A549 treated with DMSO at 1 μM for 4 hours (cell line): ENCODE measurements around the gene VASN. TPM values are rescaled to one million over a fixed set of nuclear protein-coding genes. Genes with fewer than 3 reads are reported as not detected.

Experiments used
- total RNA-seq: library from RNA; stranded (reverse); fragments of 200-300 nt; extraction: Qiagen RNA extraction; gene quantifications from 5 replicates; pipeline ENCODE4 v1.2.3, GENCODE V29; 2022; ENCODE audit warnings: low read depth

The VASN gene
- total RNA-seq, result 7.7 to 9.4 TPM (median 8.3 TPM) in 5 replicates

DNA sequence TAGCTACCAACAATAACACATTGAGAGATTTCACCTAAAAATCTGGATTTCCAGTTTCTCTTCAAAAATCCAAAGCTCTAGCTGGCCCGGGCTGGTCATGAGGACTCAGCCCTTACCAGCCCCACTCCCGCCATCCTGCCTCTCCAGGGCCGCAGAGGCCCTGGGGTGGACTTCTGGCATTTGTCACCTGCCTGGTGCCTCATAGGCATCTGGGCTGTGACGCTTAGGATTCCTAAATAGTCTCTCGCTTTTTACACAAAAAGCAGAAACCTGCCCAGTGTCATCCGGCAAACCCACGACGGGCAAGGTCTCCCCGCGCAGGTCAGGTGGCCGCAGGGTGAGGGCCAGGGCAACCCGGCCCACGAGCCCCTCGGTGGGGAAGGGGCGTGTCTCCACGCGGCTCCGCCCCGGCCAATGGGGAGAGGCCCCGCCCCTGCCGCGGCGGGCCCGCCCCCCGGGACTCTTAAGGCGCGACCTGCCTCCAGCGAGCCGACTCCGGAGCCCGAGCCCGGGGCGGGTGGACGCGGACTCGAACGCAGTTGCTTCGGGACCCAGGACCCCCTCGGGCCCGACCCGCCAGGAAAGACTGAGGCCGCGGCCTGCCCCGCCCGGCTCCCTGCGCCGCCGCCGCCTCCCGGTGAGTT is at the start of gene VASN:
Gene VASN, plus strand, starts transcription at position 492 of the 644 bp plus-strand sequence. CDS start 9,030 bp downstream, outside the sequence.

DNA sequence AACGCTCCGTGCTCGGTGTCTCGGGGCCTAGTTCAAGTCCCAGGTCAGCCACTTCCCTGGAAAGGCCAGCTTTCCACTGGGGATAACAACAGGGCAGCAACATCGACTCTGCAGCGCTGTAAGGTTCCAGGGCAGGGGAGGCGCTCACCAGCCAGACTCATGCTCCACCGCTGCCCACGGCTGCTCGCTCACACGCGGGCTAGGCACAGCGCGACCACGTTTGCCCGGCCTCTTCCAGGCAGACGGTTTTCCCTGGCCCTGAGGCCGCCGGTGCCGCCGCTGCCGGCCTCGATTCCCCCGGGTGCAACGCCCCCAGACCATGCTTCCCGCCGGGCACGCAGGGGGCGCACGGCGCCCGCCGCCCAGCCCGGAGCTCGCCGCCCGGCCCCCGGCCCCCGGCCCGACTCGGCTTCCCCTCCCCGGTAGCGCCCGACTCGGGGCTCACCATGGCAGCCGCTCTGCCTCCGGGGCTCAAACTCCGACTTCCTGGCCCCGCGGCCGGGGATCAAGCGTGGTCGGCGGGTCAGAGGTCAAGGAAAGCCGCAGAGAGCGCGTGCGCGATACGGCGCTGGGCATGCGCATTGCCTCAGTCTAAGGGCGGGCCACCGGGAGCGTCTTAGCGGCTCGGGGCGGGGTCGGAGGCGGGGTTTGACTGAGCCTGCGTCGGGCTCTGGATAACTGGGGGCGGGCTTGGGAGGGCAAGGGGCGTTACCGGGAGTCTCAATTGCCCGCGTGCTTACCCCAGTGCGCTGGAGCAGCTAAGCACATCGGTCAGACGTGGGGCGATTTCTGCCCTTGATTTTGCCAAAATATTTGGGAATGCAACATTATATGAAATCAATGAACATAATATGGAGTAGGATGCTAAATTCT is 20.6 kb upstream of the VASN start, which contains the start of gene PAM16:
Gene PAM16, minus strand, starts transcription at position 535 of the 873 bp plus-strand sequence. Its CDS starts 87 bp downstream, at position 448.

DNA sequence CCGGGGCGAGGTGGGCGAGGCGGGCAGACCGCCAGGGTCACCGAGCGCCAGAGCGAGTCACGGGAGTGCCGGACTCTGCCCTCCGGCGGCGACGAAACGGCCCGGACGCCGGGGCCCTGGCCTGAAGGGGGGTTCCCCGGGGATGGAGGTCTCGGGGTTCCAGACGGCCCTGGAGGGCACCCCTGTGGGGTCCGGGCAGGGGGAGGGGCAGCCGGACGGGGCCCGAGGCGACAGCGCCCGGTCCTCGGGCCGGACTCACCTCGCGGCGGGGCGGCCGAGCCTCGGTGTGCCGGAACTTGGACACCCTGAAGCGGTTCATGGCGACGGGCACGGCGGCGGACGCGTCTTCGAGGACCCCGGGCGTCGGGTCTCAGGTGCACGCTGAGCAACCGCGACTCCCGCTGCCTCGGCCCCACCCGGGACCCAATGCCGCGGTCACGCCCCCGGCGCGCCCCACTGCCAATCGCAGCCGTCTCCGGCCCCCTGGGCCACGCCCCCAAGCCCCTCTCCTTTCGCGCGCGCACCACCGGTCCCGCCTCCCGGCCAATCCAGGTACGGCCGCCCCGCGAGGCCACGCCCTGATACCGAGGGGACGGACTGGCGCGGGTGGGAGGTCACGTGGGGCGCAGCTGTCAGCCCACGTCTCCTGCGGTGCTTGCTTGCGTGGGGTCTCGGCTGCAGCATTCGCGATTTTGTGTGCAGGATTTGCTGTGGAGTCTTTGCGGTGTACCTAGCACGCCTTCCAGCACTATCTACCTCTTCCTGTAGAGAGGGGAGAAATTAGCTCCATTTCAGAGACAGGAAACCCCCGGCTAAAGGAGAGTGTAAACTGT is 44.8 kb downstream of the VASN start, which contains the start of gene CORO7:
Gene CORO7, minus strand, starts transcription at position 397 of the 833 bp plus-strand sequence. Its CDS starts 78 bp downstream, at position 319.

DNA sequence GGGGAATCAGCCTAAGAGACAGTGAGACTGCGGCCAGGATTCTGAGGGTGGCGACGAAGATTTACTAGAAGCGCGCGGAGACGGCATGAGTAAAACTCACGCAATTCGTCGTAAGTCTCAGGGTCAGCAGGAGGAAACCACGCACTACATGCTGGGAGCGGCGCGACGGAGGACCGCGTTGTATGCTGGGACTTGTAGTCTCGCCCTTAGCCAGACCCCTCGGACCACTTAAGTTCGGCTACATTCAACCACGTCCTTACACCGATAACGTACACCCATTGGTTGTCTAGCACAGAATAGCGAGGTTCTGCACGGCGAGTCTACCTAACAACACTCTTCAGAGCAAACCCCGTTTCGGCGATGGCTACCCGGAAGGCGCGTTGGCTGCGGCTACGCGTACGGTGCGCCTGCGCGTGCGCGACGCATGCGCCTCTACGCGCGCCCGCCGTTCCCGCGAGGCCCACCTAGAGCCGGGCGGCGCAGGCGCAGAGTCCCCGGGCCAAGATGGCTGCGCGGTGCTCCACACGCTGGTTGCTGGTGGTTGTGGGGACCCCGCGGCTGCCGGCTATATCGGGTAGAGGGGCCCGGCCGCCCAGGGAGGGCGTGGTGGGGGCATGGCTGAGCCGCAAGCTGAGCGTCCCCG is 53.9 kb downstream of the VASN start, which contains the start of gene DNAJA3:
Gene DNAJA3, plus strand, starts transcription at position 491 of the 643 bp plus-strand sequence. Its CDS starts 14 bp downstream, at position 505.

Other genes with a start within 250 kb of the VASN start
- gene SRL, start 129.8 kb upstream of the VASN start, total RNA-seq, result 0.03 TPM in 1 of 5 replicates, not detected in the others
- gene TFAP4, start 98.8 kb upstream of the VASN start, total RNA-seq, result 20.8 to 24.5 TPM (median 22.1 TPM) in 5 replicates
- gene GLIS2, start 55.8 kb upstream of the VASN start, total RNA-seq, result 26.2 to 34.2 TPM (median 31.1 TPM) in 5 replicates
- 60.7 to 78.1 TPM (median 72.7 TPM) in 5 replicates for gene PAM16, start 20.5 kb upstream of the VASN start, total RNA-seq
- gene CORO7, start 44.7 kb downstream of the VASN start, total RNA-seq, result 13.8 to 15.7 TPM (median 14.8 TPM) in 5 replicates
- gene DNAJA3, start 54.0 kb downstream of the VASN start, total RNA-seq, result 60.7 to 81.7 TPM (median 78.2 TPM) in 5 replicates
- 41.4 to 49.9 TPM (median 44.9 TPM) in 5 replicates for gene NMRAL1, start 102.8 kb downstream of the VASN start, total RNA-seq
- gene HMOX2, start 104.5 kb downstream of the VASN start, total RNA-seq, result 51.0 to 60.9 TPM (median 56.8 TPM) in 5 replicates
- gene CDIP1, start 166.9 kb downstream of the VASN start, total RNA-seq, result 8.0 to 12.2 TPM (median 10.7 TPM) in 5 replicates
- gene C16orf96, start 184.5 kb downstream of the VASN start, total RNA-seq, result not detected in 5 replicates
- gene UBALD1, start 243.0 kb downstream of the VASN start, total RNA-seq, result 38.6 to 62.1 TPM (median 52.4 TPM) in 5 replicates